Stimulated activated CD8-positive, alpha-beta memory T cell treated with anti-CD3 and anti-CD28 coated beads, Interleukin-7, amount 100 ng/mL, for 48 hours (primary cell): ENCODE results near the gene SLC6A14.

Experiments used
- DNase-seq, 2 donors: peaks; one replicate each; pipeline ENCODE4 v3.0.0-alpha.2; 2020; ENCODE audit warnings: low read depth in 1 of 2; ENCODE audit errors: extremely low read depth in 1 of 2

SLC6A14 gene

GRCh38 chrX:116436358-116436816 is at the start of gene SLC6A14:
Gene SLC6A14 (plus strand): TSS chrX:116436606. CDS start chrX:116436710, 104 bp downstream.
- no peak for DNase-seq

DNA sequence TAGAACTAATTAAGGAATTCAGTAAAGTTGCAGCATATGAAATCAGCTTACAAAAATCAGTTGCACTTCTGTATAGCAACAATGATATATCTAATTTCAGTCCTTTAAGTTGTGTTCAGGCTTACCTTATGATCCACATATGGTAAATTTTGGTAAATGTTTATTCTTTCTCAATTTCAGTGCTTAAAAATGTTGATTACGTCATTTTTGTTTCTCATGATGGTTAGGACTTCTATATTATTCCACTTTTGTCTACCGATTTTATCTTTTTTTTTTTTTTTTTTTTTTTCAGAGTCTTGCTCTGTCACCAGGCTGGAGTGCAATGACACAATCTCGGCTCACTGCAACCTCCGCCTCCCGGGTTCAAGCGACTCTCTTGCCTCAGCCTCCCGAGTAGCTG is 40.7 kb upstream of the SLC6A14 start:
- no peak for DNase-seq

DNA sequence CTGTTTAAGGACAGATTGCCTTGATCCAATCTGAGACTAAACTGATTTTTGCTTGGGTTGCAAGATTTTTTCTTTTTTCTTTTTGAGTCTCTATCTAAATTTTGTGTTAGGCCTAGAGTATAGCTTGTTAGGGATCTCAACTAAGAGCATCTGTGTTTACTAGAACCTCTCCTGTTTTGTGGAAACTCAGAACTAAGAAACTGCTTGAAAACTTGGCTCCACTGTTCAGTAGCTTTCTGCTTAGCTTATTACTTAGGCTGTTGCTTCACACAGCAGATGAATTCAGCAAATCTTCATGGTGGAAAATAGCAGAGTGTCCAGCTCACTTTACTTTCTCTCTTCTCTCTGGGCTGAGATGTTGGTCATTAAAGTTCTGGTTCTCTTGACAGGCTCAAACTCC is 36.7 kb upstream of the SLC6A14 start:
- no peak for DNase-seq

GRCh38 chrX:116409219-116409618 is 27.2 kb upstream of the SLC6A14 start:
- DNase-seq, result no peak

DNA sequence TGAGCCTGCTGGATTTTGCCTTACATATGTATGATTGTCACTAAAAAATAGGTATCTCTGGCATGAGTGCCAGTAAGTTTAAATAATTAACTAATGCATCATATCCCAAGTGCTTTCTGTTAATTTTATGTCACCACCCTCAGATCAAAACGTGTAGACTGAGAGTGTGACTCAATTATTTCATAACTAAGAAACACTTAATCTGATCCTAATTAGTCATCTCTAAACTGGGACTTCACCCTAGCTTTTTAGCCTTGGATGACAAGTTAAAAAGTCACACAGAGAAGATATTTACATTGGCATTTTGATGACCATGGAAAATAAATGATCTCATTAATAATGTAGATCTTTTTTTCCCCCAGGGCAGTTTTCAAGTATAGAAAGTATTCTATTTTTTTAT is 23.1 kb upstream of the SLC6A14 start:
- no peak for DNase-seq

DNA sequence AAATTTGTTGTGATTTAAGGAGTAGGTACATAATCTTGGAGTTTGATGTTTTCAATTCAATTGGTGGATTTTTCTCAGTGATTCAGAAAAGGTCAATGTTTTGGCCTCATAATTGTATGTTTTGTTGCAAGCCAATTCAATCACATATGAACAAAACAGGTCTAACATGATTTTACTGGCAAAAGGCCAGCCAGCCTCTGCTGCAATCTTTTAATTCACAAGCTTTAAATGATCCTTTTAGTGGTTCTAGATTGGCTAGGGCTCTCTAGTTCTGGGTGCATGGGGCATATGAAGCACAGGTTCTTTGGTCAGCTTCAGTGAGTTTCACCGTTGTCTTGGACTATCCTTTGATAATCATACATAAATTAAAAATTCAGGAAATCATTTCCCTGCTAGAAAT is 19.2 kb upstream of the SLC6A14 start:
- DNase-seq, result no peak

DNA sequence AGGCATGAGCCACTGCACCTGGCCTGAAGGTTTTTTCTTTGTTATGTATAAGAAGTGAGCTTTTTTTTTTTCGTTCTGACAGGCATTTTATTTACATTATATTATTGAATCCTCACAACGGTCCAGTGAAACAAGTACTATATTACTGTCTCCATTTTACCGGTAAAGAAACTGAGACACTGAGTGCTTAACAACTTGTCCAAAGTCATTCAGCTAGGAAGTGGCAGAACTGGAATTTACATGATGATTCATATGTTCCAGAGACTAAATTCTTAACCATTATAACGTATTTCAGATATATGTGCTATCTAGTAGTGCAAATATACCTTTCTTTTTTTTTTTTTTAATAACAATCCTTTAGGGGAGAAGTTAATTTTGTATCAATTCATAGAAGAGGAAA is 18.4 kb upstream of the SLC6A14 start:
- no peak for DNase-seq

DNA sequence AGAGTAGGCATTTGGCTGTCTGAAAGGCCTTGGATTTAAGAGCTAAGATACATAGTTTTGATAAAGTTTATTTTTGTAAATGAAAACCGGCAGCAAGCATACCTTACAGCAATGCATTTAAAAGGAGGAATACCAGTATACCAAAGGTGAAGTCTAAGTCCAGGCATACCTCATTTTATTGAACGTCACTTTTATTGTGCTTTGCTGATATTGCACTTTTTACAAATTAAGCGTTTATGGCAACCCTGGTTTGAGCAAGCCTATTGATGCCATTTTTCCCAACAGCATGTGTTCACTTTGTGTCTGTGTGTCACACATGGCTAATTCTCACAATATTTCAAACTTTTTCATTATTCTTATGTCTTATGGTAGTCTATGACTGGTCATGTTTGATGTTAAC is 8.4 kb upstream of the SLC6A14 start:
- no peak for DNase-seq

GRCh38 chrX:116435597-116435996 is 809 bp upstream of the SLC6A14 start:
- no peak for DNase-seq

DNA sequence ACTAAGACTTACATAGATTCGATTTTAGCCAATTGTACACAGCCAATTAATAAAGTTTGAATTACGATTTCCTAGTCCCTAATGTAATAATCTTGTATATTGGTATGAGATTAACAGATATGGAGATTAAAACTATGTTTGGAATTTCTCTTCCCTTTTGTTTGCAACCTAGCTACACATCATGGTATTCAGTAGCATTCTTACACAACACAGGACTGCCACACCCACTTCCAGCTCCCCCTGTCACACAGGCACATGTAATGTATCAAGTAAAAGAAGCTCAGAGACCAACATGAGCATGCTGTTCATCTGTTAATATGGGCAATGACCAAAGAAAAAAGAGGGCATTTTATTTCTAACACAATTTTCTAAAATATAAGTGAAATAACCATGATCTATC is 12.8 kb downstream of the SLC6A14 start:
- no peak for DNase-seq

DNA sequence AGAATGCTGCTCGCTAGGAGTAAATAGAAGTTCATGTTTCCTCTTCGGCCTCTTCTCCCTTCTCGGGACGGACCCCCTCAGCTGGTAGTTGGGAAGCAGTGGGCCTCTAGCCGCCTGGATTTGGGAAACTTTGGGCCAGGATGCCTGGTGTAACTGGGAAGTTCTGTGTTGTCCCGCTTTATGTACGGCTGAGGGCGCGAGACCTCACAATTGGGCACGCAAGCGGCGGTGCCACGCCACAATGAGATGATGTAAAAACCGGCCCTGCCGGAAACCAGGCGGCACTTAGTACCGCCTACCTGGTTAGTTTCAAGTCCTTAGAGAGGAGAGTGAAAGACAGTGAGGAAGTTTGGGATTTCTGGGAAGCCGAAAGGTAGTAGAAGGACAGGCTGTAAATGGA is 26.4 kb downstream of the SLC6A14 start, which contains the start of gene CT83:
Gene CT83, minus strand, starts transcription at position 155 of the 400 bp plus-strand sequence. Its CDS starts 120 bp downstream, at position 35.
- no peak for DNase-seq

GRCh38 chrX:116480059-116480458 is 43.7 kb downstream of the SLC6A14 start:
- DNase-seq, result no peak

DNA sequence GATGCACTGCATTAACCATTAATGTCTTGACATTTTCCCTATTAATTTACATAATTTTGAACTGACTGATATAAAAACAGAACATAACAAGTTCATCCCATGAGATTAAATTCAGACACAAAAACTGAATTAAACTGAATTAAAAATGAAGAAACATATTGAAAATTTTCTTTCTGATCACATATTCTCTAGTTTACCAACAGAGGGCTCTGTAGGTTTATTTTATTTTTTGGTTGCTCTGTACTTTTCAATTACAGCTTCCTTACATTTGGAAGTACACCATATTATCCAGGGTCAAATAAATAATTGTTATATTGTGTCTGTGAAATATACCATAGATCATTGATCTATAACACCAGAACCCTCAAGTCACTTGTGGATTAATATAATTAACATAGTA is 53.7 kb downstream of the SLC6A14 start:
- no peak for DNase-seq

GRCh38 chrX:116493271-116493670 is 56.9 kb downstream of the SLC6A14 start:
- no peak for DNase-seq

DNA sequence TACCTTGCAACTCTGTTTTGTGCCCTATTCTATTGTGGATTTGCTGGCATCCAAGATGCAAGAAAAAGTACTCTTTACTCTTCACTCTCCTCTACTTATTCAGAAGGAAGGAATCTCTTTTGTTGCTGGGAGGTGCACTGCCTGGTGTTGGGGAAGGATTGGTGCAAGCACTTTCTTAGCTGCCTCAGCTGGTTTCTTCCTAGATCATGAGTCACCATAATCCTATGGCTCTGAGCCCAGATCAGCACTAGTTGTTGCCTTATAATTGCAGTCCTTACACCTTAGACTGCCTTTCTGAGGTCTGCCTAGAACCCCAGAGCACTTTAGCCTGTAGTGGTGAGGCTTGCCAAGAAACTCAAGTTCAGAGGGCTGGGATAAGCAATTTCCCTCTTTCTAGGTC is 63.4 kb downstream of the SLC6A14 start:
- no peak for DNase-seq
